GM19397 (cell line): ENCODE measurements around the gene ZNF697.
"Not testable (repeated sequence)": the region's sequence is repeated elsewhere in the genome, so short reads cannot be mapped to it uniquely, and the experiment has no call there.

ENCODE experiments used
- ATAC-seq: cut with Tn5 transposase; IDR thresholded peaks from one replicate; pipeline ENCODE4 v1.9.1; 2021; ENCODE audit warnings: mild to moderate bottlenecking, moderate library complexity; ENCODE audit not compliant: unreplicated experiment

The ZNF697 gene

GRCh38 chr1:119603695-119604094, 44.4 kb downstream of the ZNF697 start:
- ATAC-seq = no peak

- not testable (repeated sequence) for ATAC-seq
These were observed 44.8 kb downstream of the ZNF697 start for GRCh38 chr1:119603241-119603640.

GRCh38 chr1:119602789-119603188, 45.3 kb downstream of the ZNF697 start:
- not testable (repeated sequence) for ATAC-seq

- ATAC-seq = no peak
These were observed 45.9 kb downstream of the ZNF697 start for GRCh38 chr1:119602169-119602568.

- ATAC-seq = no peak
These were observed 47.1 kb downstream of the ZNF697 start for GRCh38 chr1:119600976-119601375.

GRCh38 chr1:119600561-119600960, 47.5 kb downstream of the ZNF697 start:
- no peak for ATAC-seq

GRCh38 chr1:119595606-119596005, 52.5 kb downstream of the ZNF697 start:
- ATAC-seq = no peak

GRCh38 chr1:119595168-119595567, 52.9 kb downstream of the ZNF697 start:
- ATAC-seq = no peak

- no peak for ATAC-seq
These were observed 53.7 kb downstream of the ZNF697 start for GRCh38 chr1:119594376-119594775.

GRCh38 chr1:119593805-119594204, 54.3 kb downstream of the ZNF697 start:
- ATAC-seq = no peak

GRCh38 chr1:119590393-119590792, 57.7 kb downstream of the ZNF697 start:
- ATAC-seq = no peak

- ATAC-seq = no peak
These were observed 59.4 kb downstream of the ZNF697 start for GRCh38 chr1:119588621-119589020.

- ATAC-seq = no peak
These were observed 60.7 kb downstream of the ZNF697 start for GRCh38 chr1:119587341-119587740.

- not testable (repeated sequence) for ATAC-seq
These were observed 62.3 kb downstream of the ZNF697 start for GRCh38 chr1:119585801-119586200.

- ATAC-seq = no peak
These were observed 65.3 kb downstream of the ZNF697 start for GRCh38 chr1:119582801-119583200.

- ATAC-seq = not testable (repeated sequence)
These were observed 67.0 kb downstream of the ZNF697 start for GRCh38 chr1:119581076-119581475.

- ATAC-seq = no peak
These were observed 74.2 kb downstream of the ZNF697 start for GRCh38 chr1:119573886-119574285.

- ATAC-seq = not testable (repeated sequence)
These were observed 78.0 kb downstream of the ZNF697 start for GRCh38 chr1:119569930-119570622.
